Measurements from ENCODE around the gene TMEM151B. TPM values are rescaled to one million over a fixed set of nuclear protein-coding genes. Genes with fewer than 3 reads are reported as not detected.
"Not testable (repeated sequence)": the region's sequence is repeated elsewhere in the genome, so short reads cannot be mapped to it uniquely, and the experiment has no call there.

Gene TMEM151B
- total and polyA plus RNA-seq, 10 of the 15 experiments (the other 5 are each of a cell fraction or from before 2014, with no cell fraction given), result 0.01 to 0.19 (median 0.05) TPM; not detected in 6

DNA sequence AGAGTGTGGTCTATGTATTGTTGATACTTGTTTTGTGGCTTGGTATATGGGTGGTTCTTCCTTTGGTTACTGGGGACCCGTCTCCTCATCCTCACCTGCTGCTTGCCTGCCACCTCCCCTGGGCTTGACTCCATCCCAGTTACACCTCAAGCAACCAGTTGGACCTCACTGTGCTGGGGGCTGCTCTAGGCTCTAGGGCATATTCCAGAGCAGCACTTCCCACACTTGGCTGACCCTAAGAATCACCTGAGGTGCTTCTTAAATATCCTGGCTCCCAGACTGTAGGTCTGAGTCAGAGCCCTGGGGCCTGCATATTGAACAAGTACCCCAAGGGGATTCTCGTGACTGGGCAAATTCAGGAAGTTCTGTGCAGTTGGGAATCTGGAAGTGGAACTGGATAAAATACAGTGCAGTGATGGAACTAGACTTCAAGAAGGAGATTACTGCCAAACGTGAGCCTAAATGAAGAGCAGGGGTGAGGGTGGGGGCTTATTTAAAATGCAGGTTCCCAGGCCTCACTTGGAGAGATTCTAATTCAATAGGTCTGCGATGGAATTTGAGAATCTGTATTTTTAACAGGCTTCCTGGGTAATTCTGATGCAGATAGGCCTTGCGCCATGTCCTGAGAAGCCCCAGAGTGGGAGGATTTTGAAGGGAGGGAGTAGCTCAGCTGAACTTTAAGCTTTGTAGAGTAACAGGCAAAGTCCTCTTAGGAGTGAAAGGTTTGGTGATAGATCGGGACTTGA is 79.8 kb downstream of the TMEM151B start:
- FAIRE-seq, result no peak
- ChIA-PET CTCF (no interaction called here), POLR2A (interaction anchor here (0.7 kb wide), 1 partner anchor 30 kb away, joined by 4 read pairs; no protein-coding TSS in a partner anchor), RAD21 (ENCODE audit: unreplicated experiment) (no interaction called here), SMC1A (ENCODE audit: uncharacterized antibody, unreplicated experiment) (no interaction called here)
- no peak overlapping the region for H3K9ac ChIP-seq (ENCODE audit: control insufficient read depth, insufficient read depth, low read length)
- in situ Hi-C loops (cut with MboI), result no loop called here
- BruUV-seq (replicated peaks), result no TSS peak
- intact Hi-C loops (cut with micrococcal nuclease; ENCODE audit: unreplicated experiment), result no loop called here
- no peak overlapping the region for H2AFZ ChIP-seq (ENCODE audit: control insufficient read depth, low read depth, low read length)
- WGBS (ENCODE audit: insufficient coverage, insufficient replicate concordance, low lambda C conversion rate, missing lambda C conversion rate), result 27% methylated on average over 6 of the region's 6 CpGs
- no peaks in the 10 kb centered on the region for H3K36me3 ChIP-seq (ENCODE audit: control insufficient read depth in 2 of 2, insufficient read depth in 2 of 2, low read length in 1 of 2)
- ATAC-seq, result no peak
- DNase-seq (ENCODE audit: low read depth, low spot score), result no peak
- H3K27me3 ChIP-seq (replicated peaks in 1 of 2; ENCODE audit: control insufficient read depth in 2 of 2, insufficient read depth in 2 of 2, low read length in 1 of 2), result 0 out of 4 replicates have a peak, but pooled peaks cover 0 to under 1% of the 10 kb centered on the region in 2 experiments
- no peak overlapping the region for H3K4me2 ChIP-seq (ENCODE audit: control insufficient read depth, insufficient read depth)
- H3K4me3 ChIP-seq, result no peak overlapping the region
- H3K27ac ChIP-seq (ENCODE audit: control insufficient read depth, insufficient read depth), result no peak overlapping the region
- H3K9me3 ChIP-seq (replicated peaks; ENCODE audit: control insufficient read depth, insufficient read depth, low read length), result no peaks in the 10 kb centered on the region
- TF ChIP-seq ASH2L (IDR thresholded peaks at IDR 0.05; ENCODE audit: borderline replicate concordance, low read depth) (no peak), NR2F1 (conservative IDR thresholded peaks at IDR 0.05) (no peak), PAX8 (IDR thresholded peaks at IDR 0.05) (no peak), SMC3 (IDR thresholded peaks at IDR 0.05; ENCODE audit: borderline replicate concordance, low read length) (no peak), RFX5 (IDR thresholded peaks at IDR 0.05; ENCODE audit: low read depth, low read length) (no peak), SUZ12 (IDR thresholded peaks at IDR 0.05; ENCODE audit: unreplicated experiment) (no peak), CREM (IDR thresholded peaks at IDR 0.05; ENCODE audit: low read depth) (no peak), CREB1 (IDR thresholded peaks at IDR 0.05; ENCODE audit: low read depth) (no peak), CHD1 (IDR thresholded peaks at IDR 0.05; ENCODE audit: low read depth, low read length) (no peak), RAD51 (IDR thresholded peaks at IDR 0.05) (no peak), HCFC1 (IDR thresholded peaks at IDR 0.05; ENCODE audit: low read length) (no peak), TARDBP (IDR thresholded peaks at IDR 0.05; ENCODE audit: borderline replicate concordance) (no peak)
- TF ChIP-seq, protein P1, sequence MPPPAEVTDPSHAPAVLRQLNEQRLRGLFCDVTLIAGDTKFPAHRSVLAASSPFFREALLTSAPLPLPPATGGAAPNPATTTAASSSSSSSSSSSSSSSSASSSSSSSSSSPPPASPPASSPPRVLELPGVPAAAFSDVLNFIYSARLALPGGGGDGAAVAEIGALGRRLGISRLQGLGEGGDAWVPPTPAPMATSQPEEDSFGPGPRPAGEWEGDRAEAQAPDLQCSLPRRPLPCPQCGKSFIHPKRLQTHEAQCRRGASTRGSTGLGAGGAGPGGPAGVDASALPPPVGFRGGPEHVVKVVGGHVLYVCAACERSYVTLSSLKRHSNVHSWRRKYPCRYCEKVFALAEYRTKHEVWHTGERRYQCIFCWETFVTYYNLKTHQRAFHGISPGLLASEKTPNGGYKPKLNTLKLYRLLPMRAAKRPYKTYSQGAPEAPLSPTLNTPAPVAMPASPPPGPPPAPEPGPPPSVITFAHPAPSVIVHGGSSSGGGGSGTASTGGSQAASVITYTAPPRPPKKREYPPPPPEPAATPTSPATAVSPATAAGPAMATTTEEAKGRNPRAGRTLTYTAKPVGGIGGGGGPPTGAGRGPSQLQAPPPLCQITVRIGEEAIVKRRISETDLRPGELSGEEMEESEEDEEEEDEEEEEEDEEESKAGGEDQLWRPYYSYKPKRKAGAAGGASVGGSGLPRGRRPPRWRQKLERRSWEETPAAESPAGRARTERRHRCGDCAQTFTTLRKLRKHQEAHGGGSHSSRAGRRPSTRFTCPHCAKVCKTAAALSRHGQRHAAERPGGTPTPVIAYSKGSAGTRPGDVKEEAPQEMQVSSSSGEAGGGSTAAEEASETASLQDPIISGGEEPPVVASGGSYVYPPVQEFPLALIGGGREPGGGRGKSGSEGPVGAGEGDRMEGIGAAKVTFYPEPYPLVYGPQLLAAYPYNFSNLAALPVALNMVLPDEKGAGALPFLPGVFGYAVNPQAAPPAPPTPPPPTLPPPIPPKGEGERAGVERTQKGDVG (CRISPR knock-in tag; IDR thresholded peaks at IDR 0.05), result no peak
- H3K79me2 ChIP-seq (ENCODE audit: control insufficient read depth, insufficient read depth, low read length), result no peaks in the 10 kb centered on the region
- H4K20me1 ChIP-seq (ENCODE audit: control insufficient read depth, insufficient read depth), result no peaks in the 10 kb centered on the region
- no peaks in the 10 kb centered on the region for H3K4me1 ChIP-seq (ENCODE audit: control insufficient read depth, insufficient read depth, low read length)

DNA sequence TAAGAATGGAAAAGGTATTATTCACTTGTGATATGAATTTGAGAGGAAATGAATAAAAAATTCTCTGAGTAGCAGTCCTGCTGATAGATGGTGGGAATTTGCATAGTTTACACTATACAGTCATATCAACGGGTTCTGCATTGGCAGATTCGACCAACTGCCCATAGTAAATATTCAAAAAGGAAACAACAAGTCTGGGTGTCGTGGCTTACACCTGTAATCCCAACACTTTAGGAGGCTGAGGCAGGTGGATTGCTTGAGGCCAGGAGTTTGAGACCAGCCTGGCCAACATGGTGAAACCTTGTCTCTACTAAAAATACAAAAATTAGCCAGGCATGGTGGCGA is 80.4 kb downstream of the TMEM151B start:
- H3K79me2 ChIP-seq (ENCODE audit: control insufficient read depth, insufficient read depth, low read length); H3K4me1 ChIP-seq (ENCODE audit: control insufficient read depth, insufficient read depth, low read length); H3K4me2 ChIP-seq (ENCODE audit: control insufficient read depth, insufficient read depth); H3K27ac ChIP-seq (ENCODE audit: control insufficient read depth, insufficient read depth); H3K9ac ChIP-seq (ENCODE audit: control insufficient read depth, insufficient read depth, low read length); H4K20me1 ChIP-seq (ENCODE audit: control insufficient read depth, insufficient read depth); H3K36me3 ChIP-seq (ENCODE audit: control insufficient read depth in 2 of 2, insufficient read depth in 2 of 2, low read length in 1 of 2); H3K27me3 ChIP-seq (replicated peaks in 1 of 2; ENCODE audit: control insufficient read depth in 2 of 2, insufficient read depth in 2 of 2, low read length in 1 of 2); H3K4me3 ChIP-seq; BruUV-seq (replicated peaks); CTCF ChIA-PET; FAIRE-seq; RAD21 ChIA-PET (ENCODE audit: unreplicated experiment); ATAC-seq; DNase-seq (ENCODE audit: low read depth, low spot score); H2AFZ ChIP-seq (ENCODE audit: control insufficient read depth, low read depth, low read length); intact Hi-C loops (cut with micrococcal nuclease; ENCODE audit: unreplicated experiment); in situ Hi-C loops (cut with MboI); H3K9me3 ChIP-seq (replicated peaks; ENCODE audit: control insufficient read depth, insufficient read depth, low read length): not testable (repeated sequence)
- ChIA-PET SMC1A (ENCODE audit: uncharacterized antibody, unreplicated experiment) (interaction anchor here (1.1 kb wide), 1 partner anchor 20 kb away, joined by 3 read pairs; no protein-coding TSS in a partner anchor), POLR2A (interaction anchor here (0.7 kb wide), 1 partner anchor 29 kb away, joined by 4 read pairs; no protein-coding TSS in a partner anchor)
- 8% methylated on average over 4 of the region's 4 CpGs for WGBS (ENCODE audit: insufficient coverage, insufficient replicate concordance, low lambda C conversion rate, missing lambda C conversion rate)

Data from GM12878 (cell line).